DND-41 (cell line): ENCODE results near the gene MFSD11.
"Not testable (repeated sequence)": the region's sequence is repeated elsewhere in the genome, so short reads cannot be mapped to it uniquely, and the experiment has no call there.

Experiments
- ATAC-seq: fragments of 200-7000 bp; cut with Tn5 transposase; 3 replicates; pipeline ENCODE4 v1.9.1; 2021; ENCODE audit warnings: low read depth; ENCODE audit not compliant: insufficient read depth
- DNase-seq: peaks from one replicate; pipeline ENCODE4 v3.0.0-alpha.2; 2020
- H2AFZ ChIP-seq: 2 replicates; pipeline ENCODE4 v1.6.0; 2012; ENCODE audit warnings: low read depth, low read length
- H3K27ac ChIP-seq: 2 replicates; pipeline ENCODE4 v1.5.1; 2012; ENCODE audit warnings: low read length, inconsistent platforms
- H3K27me3 ChIP-seq: fragments of 200-600 bp; sonication (generic); 2 replicates; pipeline ENCODE4 v1.6.0; 2012; ENCODE audit warnings: low read length, mild to moderate bottlenecking, inconsistent platforms; ENCODE audit not compliant: insufficient read depth, poor library complexity
- H3K36me3 ChIP-seq: 2 replicates; pipeline ENCODE4 v1.5.1; 2012; ENCODE audit warnings: low read length, inconsistent platforms; ENCODE audit not compliant: insufficient read depth
- H3K4me1 ChIP-seq: 2 replicates; pipeline ENCODE4 v1.5.1; 2012; ENCODE audit warnings: mild to moderate bottlenecking, low read length; ENCODE audit not compliant: insufficient read depth
- H3K4me2 ChIP-seq: 2 replicates; pipeline ENCODE4 v1.6.0; 2012; ENCODE audit warnings: mild to moderate bottlenecking, moderate library complexity, low read length, inconsistent platforms; ENCODE audit not compliant: insufficient read depth
- H3K4me3 ChIP-seq, 2 experiments: fragments of 200-600 bp in 1 of 2; shearing (Covaris generic) in 1 of 2; 2 replicates each; pipeline ENCODE4 v1.5.1; 2012 to 2016; ENCODE audit warnings: inconsistent platforms in 2 of 2, low read length in 2 of 2, mild to moderate bottlenecking in 2 of 2, low read depth in 1 of 2, moderate library complexity in 1 of 2
- H3K79me2 ChIP-seq: 2 replicates; pipeline ENCODE4 v1.6.0; 2012; ENCODE audit warnings: low read length, inconsistent platforms; ENCODE audit not compliant: insufficient read depth
- H3K9ac ChIP-seq: 2 replicates; pipeline ENCODE4 v1.6.0; 2012; ENCODE audit warnings: low read depth, mild to moderate bottlenecking, inconsistent platforms, low read length, moderate library complexity
- H3K9me3 ChIP-seq: 2 replicates; pipeline ENCODE4 v1.5.1; 2012; ENCODE audit warnings: low read length, moderate library complexity, mild to moderate bottlenecking, inconsistent platforms; ENCODE audit not compliant: insufficient read depth, severe bottlenecking
- H4K20me1 ChIP-seq: 2 replicates; pipeline ENCODE4 v1.6.0; 2012; ENCODE audit warnings: low read length; ENCODE audit not compliant: insufficient read depth
- CTCF ChIP-seq: IDR thresholded peaks from 2 replicates; pipeline ENCODE4 v1.5.1; 2012; ENCODE audit warnings: borderline replicate concordance, low read length, moderate library complexity, mild to moderate bottlenecking; ENCODE audit not compliant: poor library complexity, severe bottlenecking; ENCODE audit errors: extremely low read depth
- EZH2 ChIP-seq: IDR thresholded peaks from 3 replicates; pipeline ENCODE4 v1.6.1; 2012; ENCODE audit warnings: borderline replicate concordance, low read depth, mild to moderate bottlenecking, moderate library complexity, low read length, inconsistent platforms; ENCODE audit not compliant: severe bottlenecking

Gene MFSD11

GRCh38 chr17:76696763-76697701, 40.9 kb upstream of the MFSD11 start:
- Histone ChIP-seq H3K27me3 (no peaks in the 10 kb centered on the region), H3K27ac (no peak overlapping the region), H2AFZ (no peak overlapping the region), H3K9me3 (no peaks in the 10 kb centered on the region), H3K4me3 (no peak overlapping the region), H4K20me1 (no peaks in the 10 kb centered on the region), H3K79me2 (no peaks in the 10 kb centered on the region), H3K4me1 (no peaks in the 10 kb centered on the region), H3K9ac (no peak overlapping the region), H3K36me3 (no peaks in the 10 kb centered on the region), H3K4me2 (no peak overlapping the region)
- ATAC-seq = no peak
- TF ChIP-seq EZH2 (no peak), CTCF (no peak)
- no peak for DNase-seq

- TF ChIP-seq EZH2 (no peak), CTCF (no peak)
- ATAC-seq = no peak
- no peaks in the 10 kb centered on the region for H3K79me2 ChIP-seq
- no peaks in the 10 kb centered on the region for H3K27me3 ChIP-seq
- no peaks in the 10 kb centered on the region for H3K9me3 ChIP-seq
- no peak for DNase-seq
- H4K20me1 ChIP-seq = no peaks in the 10 kb centered on the region
- H3K27ac ChIP-seq = no peak overlapping the region
- no peak overlapping the region for H2AFZ ChIP-seq
- no peak overlapping the region for H3K4me3 ChIP-seq
- no peaks in the 10 kb centered on the region for H3K4me1 ChIP-seq
- no peak overlapping the region for H3K4me2 ChIP-seq
- no peak overlapping the region for H3K9ac ChIP-seq
- H3K36me3 ChIP-seq = no peaks in the 10 kb centered on the region
These were observed 40.0 kb upstream of the MFSD11 start for GRCh38 chr17:76697702-76698465.

- H3K9me3 ChIP-seq, H3K79me2 ChIP-seq, H3K4me3 ChIP-seq, H2AFZ ChIP-seq, H3K36me3 ChIP-seq, DNase-seq, H3K4me2 ChIP-seq, H3K9ac ChIP-seq, H3K27ac ChIP-seq, H3K4me1 ChIP-seq, ATAC-seq, H3K27me3 ChIP-seq, H4K20me1 ChIP-seq: not testable (repeated sequence)
These were observed 39.4 kb upstream of the MFSD11 start for GRCh38 chr17:76698466-76698977.

- Histone ChIP-seq H3K4me3 (no peak overlapping the region), H3K27ac (no peak overlapping the region)
- no peak for DNase-seq
These were observed 37.7 kb upstream of the MFSD11 start for GRCh38 chr17:76700270-76700616.

More at GRCh38 chr17:76700270-76700616, 37.7 kb upstream of the MFSD11 start:
- Histone ChIP-seq H4K20me1 (no peaks in the 10 kb centered on the region), H3K4me1 (no peaks in the 10 kb centered on the region), H3K9ac (no peak overlapping the region), H3K79me2 (no peaks in the 10 kb centered on the region), H2AFZ (no peak overlapping the region), H3K36me3 (no peaks in the 10 kb centered on the region), H3K4me2 (no peak overlapping the region), H3K27me3 (no peaks in the 10 kb centered on the region), H3K9me3 (no peaks in the 10 kb centered on the region)
- TF ChIP-seq EZH2 = no peak
- ATAC-seq = 0 out of 3 replicates have a peak, but pooled peaks have one; percentile 12
